Activated CD8-positive, alpha-beta memory T cell treated with anti-CD3 and anti-CD28 coated beads for 48 hours (primary cell): Measurements from ENCODE around the gene TMPRSS9.

ENCODE experiments used
- DNase-seq, 3 experiments: peaks; one replicate each; pipeline ENCODE4 v3.0.0-alpha.2; 2020; ENCODE audit warnings: low read depth in 2 of 3, low spot score in 2 of 3

Gene TMPRSS9

DNA sequence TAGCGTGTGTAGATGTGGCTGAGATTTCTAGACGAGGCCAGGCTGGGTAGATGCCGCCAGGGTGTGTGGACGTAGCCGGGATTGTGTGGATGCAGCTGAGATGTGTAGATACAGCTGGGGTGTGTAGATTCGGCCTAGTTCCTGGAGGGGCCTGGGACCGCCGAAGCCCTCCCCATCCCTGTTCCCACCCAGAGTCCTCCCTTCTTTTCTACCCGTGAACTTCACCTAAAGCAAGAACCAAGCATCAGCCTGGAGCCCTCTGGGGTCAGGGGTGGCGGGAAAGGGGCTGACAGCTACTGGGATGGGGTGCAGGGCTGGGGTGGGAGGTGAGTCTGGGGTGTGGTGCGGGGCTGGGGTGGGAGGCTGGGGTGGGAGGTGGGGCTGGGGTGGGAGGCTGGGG, 768 bp downstream of the TMPRSS9 start:
- no peak for DNase-seq

DNA sequence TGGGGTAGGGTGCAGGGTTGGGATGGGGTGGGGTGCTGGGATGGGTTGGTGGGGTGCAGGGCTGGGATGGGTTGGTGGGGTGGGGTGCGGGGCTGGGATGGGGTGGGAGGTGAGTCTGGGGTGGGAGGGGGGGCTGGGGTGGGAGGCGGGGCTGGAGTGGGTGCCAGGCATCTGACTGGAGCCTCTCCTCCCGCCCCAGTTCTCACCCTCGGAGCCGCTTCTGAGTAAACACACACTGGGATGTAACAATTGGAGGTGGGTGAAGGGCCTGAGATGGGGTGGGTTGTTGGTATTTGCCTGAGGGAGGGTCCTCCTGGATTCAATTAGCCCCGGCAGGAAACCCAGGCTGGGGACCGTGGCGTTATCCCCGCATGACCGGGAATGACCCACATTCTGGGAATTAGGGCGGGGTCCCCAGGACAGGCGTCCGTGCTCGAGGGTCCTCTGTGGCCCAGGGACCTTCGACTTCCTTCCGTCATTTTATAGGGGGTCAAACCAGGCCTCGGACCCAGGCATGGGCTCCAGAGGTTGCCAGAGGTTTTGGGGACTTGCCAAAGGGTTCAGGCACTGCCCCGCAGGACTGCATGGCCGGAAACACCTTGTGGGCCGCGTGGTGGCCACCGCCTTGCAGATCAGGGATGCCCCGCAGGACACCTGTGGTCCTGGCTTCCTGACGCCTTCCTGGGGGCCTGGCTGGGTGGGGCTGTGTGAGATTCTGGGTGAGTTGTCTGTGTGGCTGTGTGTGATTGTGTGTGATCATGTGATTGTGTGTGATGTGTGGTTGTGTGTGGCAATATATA, 1.4 kb downstream of the TMPRSS9 start:
- DNase-seq = no peak

DNA sequence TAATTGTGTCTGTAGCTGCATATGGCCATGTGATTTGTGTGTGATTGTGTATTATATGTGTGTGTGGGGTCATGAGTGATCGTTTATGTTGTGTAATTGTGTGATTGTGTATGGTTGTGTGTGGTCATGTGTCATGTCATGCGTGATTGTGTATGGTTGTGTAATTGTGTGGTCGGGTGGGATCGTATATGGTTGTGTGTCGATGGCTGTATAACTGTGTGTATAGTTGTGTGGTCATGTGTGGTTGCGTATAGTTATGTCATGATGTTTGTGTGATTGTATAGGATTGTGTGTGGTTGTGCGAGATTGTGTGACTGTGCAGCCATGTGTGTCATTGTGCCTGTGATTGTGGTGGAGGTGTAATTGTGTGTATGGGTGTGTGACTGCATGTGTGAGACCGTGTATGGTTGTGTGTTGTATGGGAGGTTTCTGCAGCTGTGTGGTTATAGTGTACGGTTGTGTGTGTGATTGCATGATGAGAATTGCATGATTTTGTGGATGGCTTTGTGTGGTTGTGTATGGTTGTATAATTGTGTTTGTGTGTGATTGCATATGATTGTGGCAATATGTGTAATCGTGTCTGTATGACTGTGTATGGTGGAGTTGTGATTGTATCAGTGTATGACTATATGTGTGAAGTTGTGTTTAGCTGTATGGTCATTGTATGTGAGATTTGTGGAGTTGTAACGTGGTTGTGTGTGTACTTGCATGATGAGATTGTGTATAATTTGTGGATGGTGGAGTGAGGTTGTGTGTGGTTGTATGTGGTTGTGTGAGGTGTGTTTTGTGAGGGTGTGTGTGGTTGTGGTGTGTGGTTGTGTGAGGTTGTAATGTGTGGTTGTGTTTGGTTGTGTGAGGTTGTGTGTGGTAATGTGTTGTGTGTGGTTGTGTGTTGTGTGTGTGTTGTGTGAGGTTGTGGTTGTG, 2.2 kb downstream of the TMPRSS9 start:
- DNase-seq = no peak

DNA sequence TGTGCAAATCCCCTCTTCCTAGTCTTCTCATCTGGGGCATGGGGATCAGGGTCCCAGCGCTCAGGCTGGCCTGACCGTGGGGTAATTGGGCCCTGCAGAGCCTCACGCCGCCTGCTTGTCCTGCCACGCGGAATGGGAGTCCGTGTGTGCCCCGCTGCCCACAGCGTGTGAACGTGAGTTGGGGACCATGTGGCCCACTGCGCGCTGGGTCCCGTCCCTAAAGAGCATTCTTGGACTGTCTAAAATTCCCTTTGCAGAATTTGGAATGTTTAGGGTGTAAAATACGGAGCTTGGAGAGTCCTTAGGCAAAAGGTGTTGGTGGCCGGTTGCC, 2.9 kb downstream of the TMPRSS9 start:
- no peak for DNase-seq

DNA sequence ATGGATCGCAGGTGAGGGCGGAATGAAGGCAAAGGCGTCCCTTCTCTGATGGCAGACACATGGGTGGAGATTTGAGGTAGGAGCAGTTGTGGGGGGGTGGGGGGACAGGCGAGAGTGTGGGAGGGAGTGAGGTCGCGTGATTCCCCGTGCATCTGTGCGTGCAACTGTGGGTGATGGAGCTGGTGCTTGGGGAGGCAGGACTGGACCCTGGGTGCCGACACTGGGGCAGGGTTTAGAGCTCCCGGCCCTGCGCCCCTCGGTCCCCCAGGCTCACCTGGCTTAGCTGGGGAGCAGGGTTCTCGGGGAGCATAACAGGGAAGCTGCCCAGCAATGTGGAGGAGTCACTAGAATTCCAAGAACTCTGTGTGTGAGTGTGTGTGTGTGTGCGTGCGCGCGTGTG, 3.4 kb downstream of the TMPRSS9 start:
- no peak for DNase-seq

DNA sequence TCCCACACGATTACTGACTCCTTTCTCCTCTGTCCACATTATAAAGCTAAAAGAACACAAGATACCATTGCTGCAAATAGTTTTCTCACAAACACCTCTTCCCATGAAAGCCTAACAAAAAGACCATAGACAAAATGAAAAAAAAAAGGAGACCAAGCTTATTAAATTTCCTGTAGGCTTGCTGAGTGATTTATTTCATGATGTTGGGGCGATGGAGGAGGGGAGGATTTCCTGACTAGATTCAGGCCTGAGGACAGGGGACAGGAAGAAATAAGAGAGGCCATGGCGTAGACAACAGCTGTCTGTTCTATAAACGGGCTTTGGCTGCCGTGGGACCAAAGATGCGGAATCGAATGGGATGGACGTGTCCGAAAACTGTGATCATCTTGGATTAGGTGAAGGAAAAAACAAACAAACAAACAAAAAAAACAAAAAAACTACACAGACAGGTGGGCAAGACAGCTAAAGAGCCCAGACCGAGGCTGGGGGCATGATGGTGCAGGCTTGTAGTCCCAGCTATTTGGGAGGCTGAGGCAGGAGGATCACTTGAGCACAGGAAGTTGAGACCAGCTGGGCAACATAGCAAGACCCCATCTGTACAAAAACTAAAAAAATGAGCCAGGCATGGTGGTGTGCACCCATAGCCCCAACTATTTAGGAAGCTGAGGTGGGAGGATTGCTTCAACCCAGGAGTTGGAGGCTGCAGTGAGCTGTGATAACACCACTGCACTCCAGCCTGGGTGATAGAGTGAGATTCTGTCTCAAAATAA, 5.3 kb downstream of the TMPRSS9 start:
- DNase-seq = no peak

DNA sequence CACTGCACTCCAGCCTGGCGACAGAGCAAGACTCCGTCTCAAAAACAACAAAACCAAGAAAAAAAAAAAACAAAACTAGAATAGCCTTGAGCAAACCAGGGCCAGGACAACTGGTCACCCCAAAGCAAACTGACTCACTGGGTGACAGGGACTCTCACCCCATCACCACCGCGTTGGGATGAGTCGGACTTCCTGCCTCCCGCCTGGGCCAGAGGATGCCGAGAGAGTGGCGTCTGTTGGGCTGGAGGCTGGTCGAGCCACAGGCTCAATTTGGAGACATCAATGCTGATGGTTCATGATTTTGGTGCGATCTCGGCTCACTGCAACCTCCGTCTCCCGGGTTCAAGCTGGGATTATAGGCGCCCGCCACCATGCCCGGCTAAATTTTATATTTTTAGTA, 11.6 kb downstream of the TMPRSS9 start:
- no peak for DNase-seq

DNA sequence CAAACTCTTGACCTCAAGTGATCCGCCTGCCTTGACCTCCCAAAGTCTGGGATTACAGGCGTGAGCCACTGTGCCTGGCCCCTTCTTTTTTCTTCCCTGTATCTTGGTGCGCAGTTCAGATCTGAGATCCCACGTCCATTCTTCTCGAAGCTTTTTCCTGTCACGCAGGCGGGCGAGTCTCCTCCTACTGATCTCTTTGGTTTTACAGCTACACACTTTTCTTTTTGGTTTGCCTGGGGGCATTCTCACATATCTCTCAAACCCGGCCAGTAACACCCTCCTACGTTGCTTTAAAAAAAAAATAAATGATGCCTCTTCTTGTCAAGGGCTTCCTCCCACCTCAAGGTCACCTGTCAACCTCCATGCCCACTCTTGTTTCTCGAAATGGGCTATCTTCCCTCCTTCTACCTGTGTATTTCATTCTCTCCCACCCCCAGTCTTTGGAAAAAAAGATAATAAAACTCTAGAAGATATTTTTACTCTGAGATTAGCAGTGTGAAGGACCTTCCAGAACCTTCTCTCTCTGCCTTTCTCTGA, 12.1 kb downstream of the TMPRSS9 start:
- DNase-seq = no peak

DNA sequence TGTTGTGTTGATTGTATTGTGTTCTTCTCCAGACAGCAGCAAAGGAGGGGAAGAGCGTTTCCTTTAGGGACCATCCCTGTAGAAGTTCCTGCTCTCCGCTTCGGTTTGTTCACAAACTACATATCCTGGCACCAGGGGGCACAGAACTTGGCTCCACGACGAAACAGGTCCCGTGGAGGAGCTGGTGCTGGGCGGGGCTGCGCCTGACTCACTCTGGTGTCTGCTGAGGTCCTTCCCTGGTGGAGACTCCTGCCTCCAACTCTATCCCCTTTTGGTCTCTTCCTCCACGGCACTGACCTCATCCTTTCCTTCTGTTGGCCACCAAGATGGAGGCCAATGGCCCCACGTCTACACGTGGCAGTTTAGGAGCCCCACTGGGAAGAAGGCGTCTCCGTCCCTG, 14.7 kb downstream of the TMPRSS9 start:
- DNase-seq = no peak

DNA sequence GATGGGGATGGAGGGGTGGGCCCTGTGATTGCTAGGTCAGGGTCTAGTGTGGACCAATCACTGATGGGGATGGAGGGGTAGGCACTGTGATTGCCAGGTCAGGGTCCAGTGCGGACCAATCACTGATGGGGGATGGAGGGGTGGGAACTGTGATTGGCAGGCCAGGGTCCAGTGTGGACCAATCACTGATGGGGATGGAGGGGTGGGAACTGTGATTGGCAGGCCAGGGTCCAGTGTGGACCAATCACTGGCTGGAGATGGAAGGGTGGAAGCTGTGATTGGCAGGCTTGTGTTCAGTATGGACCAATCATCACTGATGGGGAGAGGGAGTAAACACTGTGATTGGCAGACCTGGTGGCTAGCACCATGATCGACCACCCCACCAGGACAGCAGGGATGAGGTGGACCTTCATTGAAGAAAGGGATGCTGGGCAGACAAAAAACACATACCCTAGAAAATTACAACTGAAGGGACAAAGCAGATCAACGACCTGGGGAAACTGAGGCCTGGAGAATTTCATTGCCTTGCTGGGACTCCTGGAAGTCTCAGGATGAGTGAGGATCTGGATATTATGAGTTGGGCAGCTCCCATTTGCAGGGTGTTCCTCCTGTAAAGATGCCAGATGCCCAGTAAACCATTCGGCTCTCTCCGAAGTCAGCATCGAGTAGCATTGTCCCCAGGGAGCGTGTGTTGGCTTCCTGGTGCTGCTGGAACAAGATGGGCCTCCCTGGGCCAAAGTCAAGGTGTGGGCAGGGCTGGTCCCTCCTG, 15.5 kb downstream of the TMPRSS9 start:
- DNase-seq = no peak

DNA sequence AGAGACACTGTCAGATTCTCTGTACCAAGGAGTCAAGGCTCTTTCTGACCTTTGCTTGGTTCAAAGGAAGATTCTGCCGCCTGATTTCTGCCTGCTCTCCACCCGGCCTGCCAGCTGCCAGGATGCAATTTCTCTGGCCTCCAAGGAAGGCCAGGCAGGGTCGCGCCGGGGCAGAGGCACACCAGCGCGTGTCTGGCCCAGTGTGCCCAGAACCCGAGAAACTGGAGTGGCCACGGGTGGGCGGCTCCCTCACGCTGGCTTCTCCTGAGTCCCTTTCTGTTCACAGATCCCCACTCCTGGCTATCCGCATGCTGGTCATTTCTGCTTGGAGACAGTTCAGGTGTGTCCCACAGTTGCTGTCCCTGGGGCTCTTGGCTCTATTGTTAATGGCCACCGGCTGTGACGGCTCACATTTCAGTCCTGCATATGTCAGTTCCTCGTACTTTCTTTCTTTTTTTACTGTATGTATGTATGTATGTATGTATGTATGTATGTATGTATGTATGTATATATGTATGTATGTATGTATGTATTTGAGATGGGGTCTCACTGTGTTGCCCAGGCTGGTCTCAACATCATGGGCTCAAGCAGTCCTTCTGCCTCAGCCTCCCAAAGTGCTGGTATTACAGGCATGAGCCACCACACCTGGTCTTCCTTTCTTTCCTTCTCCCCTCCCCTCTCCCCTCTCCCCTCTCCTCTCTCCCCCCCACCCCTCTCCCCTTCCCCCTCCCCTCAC, 16.9 kb downstream of the TMPRSS9 start:
- DNase-seq = no peak

DNA sequence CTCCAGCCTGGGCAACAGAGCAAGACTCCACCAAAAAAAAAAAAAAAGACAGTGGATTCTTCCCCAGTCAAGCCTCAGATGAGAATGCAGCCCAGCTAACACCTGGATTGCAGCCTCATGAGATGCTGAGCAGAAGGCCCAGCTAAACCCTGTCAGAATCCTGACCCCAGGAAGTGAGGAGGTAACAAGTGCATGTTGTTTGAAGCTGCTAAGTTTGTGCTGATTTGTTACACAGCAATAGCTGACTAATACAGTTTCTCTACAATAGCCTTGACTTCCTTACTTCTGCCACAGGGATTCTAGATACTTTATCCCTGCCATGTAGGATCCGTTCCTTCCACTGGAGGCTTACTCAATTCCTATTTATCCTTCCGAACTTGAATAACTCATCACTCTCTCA, 20.5 kb downstream of the TMPRSS9 start:
- DNase-seq = no peak

DNA sequence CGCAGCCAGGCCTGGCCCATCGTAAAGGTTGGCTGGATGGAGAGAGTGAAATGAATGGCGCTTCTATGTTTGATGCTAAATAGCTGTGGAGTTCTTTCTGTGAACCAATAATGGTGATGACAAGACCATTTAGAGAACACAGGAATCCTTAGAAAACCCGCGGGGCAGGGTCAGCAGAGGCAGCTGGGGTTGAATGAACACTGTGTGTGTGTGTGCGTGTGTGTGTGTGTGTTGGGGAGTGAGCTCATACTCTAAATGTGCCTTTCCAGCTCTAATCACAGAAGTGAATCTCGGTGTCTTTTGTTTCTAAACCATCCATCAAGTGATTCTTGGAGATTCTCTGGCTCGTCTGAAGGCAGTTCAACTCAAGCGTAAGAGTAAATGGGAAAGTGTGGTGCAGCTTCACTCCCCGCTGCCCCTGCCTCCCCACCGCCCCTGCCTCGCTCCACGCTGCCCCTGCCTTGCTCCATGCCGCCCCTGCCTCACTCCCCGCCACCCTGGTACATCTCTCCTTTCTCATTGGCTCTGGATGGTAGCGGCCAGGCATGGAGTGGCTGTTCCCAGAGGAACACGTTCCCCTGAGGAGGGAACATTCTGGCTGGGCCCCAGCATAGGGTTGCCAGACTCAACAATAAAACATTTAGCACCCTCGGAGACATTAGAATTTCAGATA, 21.2 kb downstream of the TMPRSS9 start:
- DNase-seq = no peak

DNA sequence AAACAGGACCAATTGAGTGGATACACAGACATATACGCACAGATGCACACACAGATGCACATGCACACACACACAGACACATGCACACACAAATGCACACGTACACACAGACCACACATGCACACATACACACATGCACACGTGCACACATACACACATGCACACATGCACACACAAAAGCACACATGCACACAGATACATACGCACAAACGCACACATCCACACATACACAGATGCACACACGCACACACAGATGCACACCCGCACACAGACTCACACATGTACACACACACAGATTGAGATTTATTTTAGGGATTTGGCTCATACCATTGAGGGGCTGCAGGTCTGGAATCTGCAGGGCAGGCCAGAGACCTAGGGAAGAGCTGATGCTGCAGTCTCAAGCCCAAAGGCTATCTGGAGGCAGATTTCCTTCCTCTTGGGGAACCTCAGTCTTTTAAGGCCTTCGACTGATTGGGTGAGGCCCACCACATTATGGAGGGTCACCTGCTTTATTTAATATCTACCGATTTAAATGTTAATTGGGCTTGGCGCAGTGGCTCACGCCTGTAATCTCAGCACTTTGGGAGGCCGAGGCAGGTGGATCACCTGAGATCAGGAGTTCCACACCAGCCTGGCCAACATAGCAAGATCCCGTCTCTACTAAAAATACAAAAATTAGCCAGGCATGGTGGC, 22.6 kb downstream of the TMPRSS9 start:
- DNase-seq = no peak

DNA sequence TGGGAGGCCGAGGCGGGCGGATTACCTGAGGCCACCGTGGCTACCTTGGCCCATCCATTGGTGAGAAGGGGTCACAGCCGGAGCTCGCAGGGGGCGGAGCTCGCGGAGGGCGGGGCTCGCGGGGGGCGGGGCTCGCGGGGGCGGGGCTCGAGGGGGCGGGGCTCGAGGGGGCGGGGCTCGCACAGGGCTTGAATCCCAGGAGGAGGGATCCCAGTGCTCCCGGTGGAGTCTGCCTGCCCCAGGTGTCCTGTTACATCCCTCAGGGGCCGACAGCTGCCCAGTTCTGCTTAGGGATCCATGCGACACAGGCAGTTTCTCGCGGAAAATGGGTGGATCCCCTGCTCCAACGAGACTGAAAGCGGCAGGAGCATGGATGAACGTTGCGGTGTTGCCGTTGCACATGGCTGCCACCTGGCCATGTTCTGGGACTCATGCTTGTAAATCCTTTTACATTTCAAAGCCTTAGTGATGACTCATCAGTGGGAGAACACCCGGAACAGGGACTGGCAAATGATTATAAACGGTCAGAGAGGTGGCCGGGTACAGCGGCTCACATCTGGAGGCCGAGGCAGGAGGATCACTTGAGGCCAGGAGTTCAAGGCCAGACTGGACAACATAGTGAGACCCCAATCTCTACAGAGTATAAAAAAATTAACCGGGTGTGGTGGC, 25.1 kb downstream of the TMPRSS9 start:
- no peak for DNase-seq

DNA sequence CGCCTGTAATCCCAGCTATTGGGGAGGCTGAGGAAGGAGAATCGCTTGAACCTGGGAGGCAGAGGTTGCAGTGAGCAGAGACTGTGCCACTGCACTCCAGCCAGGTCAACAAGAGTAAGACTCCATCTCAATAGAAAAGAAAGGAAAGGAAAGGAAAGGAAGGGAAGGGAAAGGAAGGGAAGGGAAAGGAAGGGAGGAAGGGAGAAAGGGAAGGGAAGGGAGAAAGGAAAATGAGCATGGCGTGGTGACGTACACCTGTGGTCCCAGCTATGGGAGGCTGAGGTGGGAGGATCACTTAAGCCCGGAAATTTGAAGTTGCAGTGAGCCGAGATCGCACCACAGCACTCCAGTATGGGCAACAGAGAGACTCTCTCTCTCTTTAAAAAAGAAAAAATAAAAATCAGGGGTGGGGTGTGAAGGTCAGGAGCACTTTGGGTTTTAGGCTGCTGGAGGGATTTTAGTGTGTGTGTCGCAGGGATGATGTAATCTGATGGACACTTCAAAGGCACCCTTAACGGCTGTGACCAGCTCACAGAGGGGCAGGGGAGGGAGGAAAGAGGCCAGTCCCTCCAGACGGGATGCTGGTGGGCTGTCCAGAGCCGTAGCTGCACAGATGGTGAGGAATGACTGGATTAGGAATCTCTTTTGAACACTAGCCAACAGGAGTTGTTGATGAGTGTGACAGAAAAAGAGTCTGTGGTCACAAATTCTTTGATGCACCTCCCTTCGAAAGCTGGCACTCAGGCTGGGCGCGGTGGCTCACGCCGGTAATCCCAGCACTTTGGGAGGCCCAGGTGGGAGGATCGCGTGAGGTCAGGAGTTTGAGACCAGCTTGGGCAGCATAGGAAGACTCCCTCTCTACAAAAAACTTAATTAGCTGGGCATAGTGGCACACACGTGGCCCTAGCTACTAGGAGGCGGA, 27.6 kb downstream of the TMPRSS9 start:
- DNase-seq = no peak

DNA sequence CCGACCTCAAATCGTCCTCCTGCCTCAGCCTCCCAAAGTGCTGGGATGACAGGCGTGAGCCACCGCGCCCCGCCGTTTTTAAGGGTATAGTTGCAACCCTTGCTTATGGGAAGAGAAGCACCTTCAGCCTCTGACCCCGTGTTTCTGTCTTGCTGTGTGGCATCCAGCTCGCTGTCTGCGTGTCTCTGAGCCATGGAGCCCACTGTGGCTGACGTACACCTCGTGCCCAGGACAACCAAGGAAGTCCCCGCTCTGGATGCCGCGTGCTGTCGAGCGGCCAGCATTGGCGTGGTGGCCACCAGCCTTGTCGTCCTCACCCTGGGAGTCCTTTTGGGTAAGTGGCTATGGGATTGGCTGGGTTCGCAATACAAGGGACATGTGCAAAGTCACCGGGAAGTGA, 29.5 kb downstream of the TMPRSS9 start:
- no peak for DNase-seq
